SK-N-SH (cell line): ENCODE results near the gene ITPRID1.

Experiments used
- CTCF ChIP-seq: fragments of 200-600 bp; sonication (generic); IDR thresholded peaks from 2 replicates; pipeline ENCODE4 v1.6.1; 2017; ENCODE audit warnings: antibody characterized with exemption, mild to moderate bottlenecking, moderate library complexity
- EZH2phosphoT487 ChIP-seq: fragments of 200-600 bp; sonication (generic); IDR thresholded peaks from 2 replicates; pipeline ENCODE4 v1.6.1; 2017; ENCODE audit warnings: low read depth, mixed run types, mild to moderate bottlenecking, antibody characterized with exemption, moderate library complexity, borderline replicate concordance
- MEF2A ChIP-seq: IDR thresholded peaks from 2 replicates; pipeline ENCODE4 v1.4.0; 2012; ENCODE audit warnings: low read depth, borderline replicate concordance
- MXI1 ChIP-seq: IDR thresholded peaks from 2 replicates; pipeline ENCODE4 v1.6.1; 2012; ENCODE audit warnings: mild to moderate bottlenecking, low read depth, low read length, improper control_type of control experiment
- POLR2AphosphoS5 ChIP-seq: IDR thresholded peaks from 2 replicates; pipeline ENCODE4 v1.6.1; 2012; ENCODE audit warnings: low read depth, low read length
- RAD21 ChIP-seq: IDR thresholded peaks from 2 replicates; pipeline ENCODE4 v1.6.1; 2012; ENCODE audit warnings: mild to moderate bottlenecking, low read length
- RCOR1 ChIP-seq: fragments of 150-350 bp; IDR thresholded peaks from 2 replicates; pipeline ENCODE4 v1.6.1; 2017; ENCODE audit warnings: antibody characterized with exemption, low read length
- RFX5 ChIP-seq: IDR thresholded peaks from 2 replicates; pipeline ENCODE4 v1.6.1; 2012; ENCODE audit warnings: mild to moderate bottlenecking, improper control_type of control experiment, low read length
- SIN3A ChIP-seq: IDR thresholded peaks from 2 replicates; pipeline ENCODE4 v1.6.1; 2012; ENCODE audit warnings: low read depth, mild to moderate bottlenecking, low read length, moderate library complexity, borderline replicate concordance
- SMC3 ChIP-seq: IDR thresholded peaks from 2 replicates; pipeline ENCODE4 v1.6.1; 2012; ENCODE audit warnings: low read depth, low read length, improper control_type of control experiment
- ZBTB33 ChIP-seq: IDR thresholded peaks from 2 replicates; pipeline ENCODE4 v1.4.0; 2012; ENCODE audit warnings: low read depth, borderline replicate concordance
- TF ChIP-seq, protein P1 (sequence below): IDR thresholded peaks from 2 replicates; pipeline ENCODE4 v1.4.0; 2012; ENCODE audit warnings: low read depth, borderline replicate concordance
- TF ChIP-seq, protein P2 (sequence below): fragments of 150-350 bp; IDR thresholded peaks from 2 replicates; pipeline ENCODE4 v1.6.1; 2017; ENCODE audit warnings: antibody characterized with exemption, low read length, low read depth, borderline replicate concordance
- TF ChIP-seq, protein P3 (sequence below): fragments of 150-350 bp; IDR thresholded peaks from 2 replicates; pipeline ENCODE4 v1.6.1; 2016; ENCODE audit warnings: mild to moderate bottlenecking, low read depth, low read length

GRCh38 chr7:31553661-31554081, 39.8 kb downstream of the ITPRID1 start:
- TF ChIP-seq CTCF (no peak), SIN3A (no peak), ZBTB33 (no peak), RCOR1 (no peak), EZH2phosphoT487 (no peak), POLR2AphosphoS5 (no peak), MXI1 (no peak), RFX5 (no peak), MEF2A (no peak), RAD21 (no peak), SMC3 (no peak)
- TF ChIP-seq, protein P1, sequence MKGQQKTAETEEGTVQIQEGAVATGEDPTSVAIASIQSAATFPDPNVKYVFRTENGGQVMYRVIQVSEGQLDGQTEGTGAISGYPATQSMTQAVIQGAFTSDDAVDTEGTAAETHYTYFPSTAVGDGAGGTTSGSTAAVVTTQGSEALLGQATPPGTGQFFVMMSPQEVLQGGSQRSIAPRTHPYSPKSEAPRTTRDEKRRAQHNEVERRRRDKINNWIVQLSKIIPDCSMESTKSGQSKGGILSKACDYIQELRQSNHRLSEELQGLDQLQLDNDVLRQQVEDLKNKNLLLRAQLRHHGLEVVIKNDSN: no peak
- TF ChIP-seq, protein P2, sequence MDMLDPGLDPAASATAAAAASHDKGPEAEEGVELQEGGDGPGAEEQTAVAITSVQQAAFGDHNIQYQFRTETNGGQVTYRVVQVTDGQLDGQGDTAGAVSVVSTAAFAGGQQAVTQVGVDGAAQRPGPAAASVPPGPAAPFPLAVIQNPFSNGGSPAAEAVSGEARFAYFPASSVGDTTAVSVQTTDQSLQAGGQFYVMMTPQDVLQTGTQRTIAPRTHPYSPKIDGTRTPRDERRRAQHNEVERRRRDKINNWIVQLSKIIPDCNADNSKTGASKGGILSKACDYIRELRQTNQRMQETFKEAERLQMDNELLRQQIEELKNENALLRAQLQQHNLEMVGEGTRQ: no peak
- TF ChIP-seq, protein P3, sequence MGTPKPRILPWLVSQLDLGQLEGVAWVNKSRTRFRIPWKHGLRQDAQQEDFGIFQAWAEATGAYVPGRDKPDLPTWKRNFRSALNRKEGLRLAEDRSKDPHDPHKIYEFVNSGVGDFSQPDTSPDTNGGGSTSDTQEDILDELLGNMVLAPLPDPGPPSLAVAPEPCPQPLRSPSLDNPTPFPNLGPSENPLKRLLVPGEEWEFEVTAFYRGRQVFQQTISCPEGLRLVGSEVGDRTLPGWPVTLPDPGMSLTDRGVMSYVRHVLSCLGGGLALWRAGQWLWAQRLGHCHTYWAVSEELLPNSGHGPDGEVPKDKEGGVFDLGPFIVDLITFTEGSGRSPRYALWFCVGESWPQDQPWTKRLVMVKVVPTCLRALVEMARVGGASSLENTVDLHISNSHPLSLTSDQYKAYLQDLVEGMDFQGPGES: no peak
